ENCODE measurements around the gene RFX2. TPM values are rescaled to one million over a fixed set of nuclear protein-coding genes. Genes with fewer than 3 reads are reported as not detected.

Gene RFX2
- total RNA-seq, 1 donor from 2014 or later = 6.2 TPM

DNA sequence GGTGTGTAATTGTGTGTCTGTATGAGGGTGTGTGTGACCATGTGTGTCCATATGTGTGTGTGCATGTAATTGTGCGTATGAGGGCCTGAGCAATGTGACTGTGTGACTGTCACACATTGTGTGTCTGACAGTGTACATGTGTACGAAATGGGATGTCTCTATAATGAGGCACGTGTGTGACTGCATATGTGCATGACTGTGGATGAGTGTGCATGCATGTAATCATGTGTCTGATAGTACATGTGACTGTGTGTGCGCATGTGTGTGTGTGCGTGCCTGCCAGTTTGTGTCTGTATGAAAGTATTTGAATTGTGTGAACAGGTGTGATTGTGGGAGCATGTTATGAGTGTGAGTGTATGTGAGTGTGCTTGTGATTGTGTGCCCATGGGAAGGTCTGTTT is 22.9 kb upstream of the RFX2 start:
- H3K36me3 ChIP-seq = no peaks in the 10 kb centered on the region
- H3K36me3 Mint-ChIP-seq = no peaks in the 10 kb centered on the region
- H3K9ac ChIP-seq = no peak overlapping the region
- DNase-seq (ENCODE audit: low spot score) = no peak
- no peak overlapping the region for H3K4me3 ChIP-seq
- H4K20me1 ChIP-seq (ENCODE audit: low read depth) = no peaks in the 10 kb centered on the region
- peaks cover 3% of the 10 kb centered on the region for H3K9me3 Mint-ChIP-seq
- no peak overlapping the region for H3K4me3 Mint-ChIP-seq
- H3K4me1 ChIP-seq = no peaks in the 10 kb centered on the region
- H3F3A ChIP-seq (ENCODE audit: low read depth) = no peaks in the 10 kb centered on the region
- no peak overlapping the region for H3K27ac ChIP-seq
- H3K4me2 ChIP-seq = no peak overlapping the region
- H3K27me3 Mint-ChIP-seq (ENCODE audit: insufficient read depth, low read depth) = no peaks in the 10 kb centered on the region
- no peak overlapping the region for H2AFZ ChIP-seq (replicated peaks)
- H3K4me1 Mint-ChIP-seq = peaks cover 8% of the 10 kb centered on the region
- no peaks in the 10 kb centered on the region for H3K79me2 ChIP-seq (ENCODE audit: low read depth)
- TF ChIP-seq, protein P1, sequence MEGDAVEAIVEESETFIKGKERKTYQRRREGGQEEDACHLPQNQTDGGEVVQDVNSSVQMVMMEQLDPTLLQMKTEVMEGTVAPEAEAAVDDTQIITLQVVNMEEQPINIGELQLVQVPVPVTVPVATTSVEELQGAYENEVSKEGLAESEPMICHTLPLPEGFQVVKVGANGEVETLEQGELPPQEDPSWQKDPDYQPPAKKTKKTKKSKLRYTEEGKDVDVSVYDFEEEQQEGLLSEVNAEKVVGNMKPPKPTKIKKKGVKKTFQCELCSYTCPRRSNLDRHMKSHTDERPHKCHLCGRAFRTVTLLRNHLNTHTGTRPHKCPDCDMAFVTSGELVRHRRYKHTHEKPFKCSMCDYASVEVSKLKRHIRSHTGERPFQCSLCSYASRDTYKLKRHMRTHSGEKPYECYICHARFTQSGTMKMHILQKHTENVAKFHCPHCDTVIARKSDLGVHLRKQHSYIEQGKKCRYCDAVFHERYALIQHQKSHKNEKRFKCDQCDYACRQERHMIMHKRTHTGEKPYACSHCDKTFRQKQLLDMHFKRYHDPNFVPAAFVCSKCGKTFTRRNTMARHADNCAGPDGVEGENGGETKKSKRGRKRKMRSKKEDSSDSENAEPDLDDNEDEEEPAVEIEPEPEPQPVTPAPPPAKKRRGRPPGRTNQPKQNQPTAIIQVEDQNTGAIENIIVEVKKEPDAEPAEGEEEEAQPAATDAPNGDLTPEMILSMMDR (IDR thresholded peaks at IDR 0.05) = no peak
- TF ChIP-seq EZH2 (IDR thresholded peaks at IDR 0.05) (no peak), EZH2phosphoT487 (IDR thresholded peaks at IDR 0.05) (no peak)
- no peaks in the 10 kb centered on the region for H3K9me3 ChIP-seq (ENCODE audit: low read depth)
- no peaks in the 10 kb centered on the region for H3K27me3 ChIP-seq
- no peak overlapping the region for H3K27ac Mint-ChIP-seq

DNA sequence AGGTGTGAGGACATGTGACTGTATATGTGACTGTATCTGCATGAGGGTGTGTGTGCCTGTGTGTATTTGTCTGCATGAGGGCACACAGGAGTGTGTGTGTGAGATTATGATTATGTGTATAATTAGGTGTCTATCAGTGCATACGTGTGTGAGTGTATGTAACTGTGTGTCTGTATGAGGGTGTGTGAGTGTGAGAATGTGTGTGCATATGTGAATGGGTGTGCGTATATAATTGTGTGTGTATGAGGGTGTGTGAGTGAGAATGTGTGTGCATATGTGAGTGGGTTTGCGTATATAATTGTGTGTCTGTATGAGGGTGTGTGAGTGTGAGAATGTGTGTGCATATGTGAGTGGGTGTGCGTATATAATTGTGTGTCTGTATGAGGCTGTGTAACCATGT is 22.2 kb upstream of the RFX2 start:
- Mint-ChIP-seq H3K4me1 (peaks cover 4% of the 10 kb centered on the region), H3K36me3 (peaks cover 2% of the 10 kb centered on the region), H3K27ac (no peak overlapping the region), H3K27me3 (ENCODE audit: insufficient read depth, low read depth) (no peaks in the 10 kb centered on the region), H3K9me3 (peaks cover 8% of the 10 kb centered on the region), H3K4me3 (no peak overlapping the region)
- no peak overlapping the region for H3K27ac ChIP-seq
- TF ChIP-seq EZH2 (IDR thresholded peaks at IDR 0.05) = no peak
- TF ChIP-seq, protein P1 (IDR thresholded peaks at IDR 0.05) = no peak
- TF ChIP-seq EZH2phosphoT487 (IDR thresholded peaks at IDR 0.05) = no peak
- peaks cover 7% of the 10 kb centered on the region for H3K9me3 ChIP-seq (ENCODE audit: low read depth)
- H3F3A ChIP-seq (ENCODE audit: low read depth) = no peaks in the 10 kb centered on the region
- H3K27me3 ChIP-seq = no peaks in the 10 kb centered on the region
- no peaks in the 10 kb centered on the region for H3K4me1 ChIP-seq
- no peak overlapping the region for H3K9ac ChIP-seq
- DNase-seq (ENCODE audit: low spot score) = no peak
- no peak overlapping the region for H3K4me3 ChIP-seq
- H3K4me2 ChIP-seq = no peak overlapping the region
- no peaks in the 10 kb centered on the region for H3K79me2 ChIP-seq (ENCODE audit: low read depth)
- H4K20me1 ChIP-seq (ENCODE audit: low read depth) = no peaks in the 10 kb centered on the region
- H2AFZ ChIP-seq (replicated peaks) = no peak overlapping the region
- no peaks in the 10 kb centered on the region for H3K36me3 ChIP-seq

DNA sequence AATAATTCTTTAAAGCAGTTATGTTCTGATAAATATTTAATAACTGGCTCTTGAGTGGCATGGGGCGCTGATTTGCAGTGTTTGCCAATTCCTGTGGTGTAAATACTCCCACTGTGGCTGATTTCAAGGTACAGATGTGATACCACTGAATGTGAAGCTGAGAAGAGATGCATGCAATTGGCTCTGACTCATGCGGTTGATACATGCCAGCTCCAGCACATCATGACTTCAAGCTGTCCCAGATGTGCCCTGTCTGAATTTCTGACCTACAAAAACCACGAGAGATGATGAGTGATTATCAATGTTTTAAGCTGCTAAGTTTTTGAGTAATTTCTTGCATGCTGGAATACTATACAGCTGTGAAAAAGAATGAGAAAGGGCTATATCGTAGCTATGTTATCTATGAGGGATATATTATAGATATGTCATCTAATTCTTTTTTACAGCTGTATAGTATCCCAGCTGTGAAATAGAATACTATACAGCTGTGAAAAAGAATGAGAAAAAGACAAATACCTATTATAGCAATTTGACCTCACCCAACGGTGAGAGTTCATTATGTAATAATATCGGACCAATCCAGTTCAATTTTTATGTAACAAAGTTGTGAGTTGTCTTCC is 17.5 kb upstream of the RFX2 start:
- Histone ChIP-seq H2AFZ (replicated peaks) (no peak overlapping the region), H3F3A (ENCODE audit: low read depth) (no peaks in the 10 kb centered on the region), H3K27ac (no peak overlapping the region), H3K4me3 (no peak overlapping the region), H3K4me1 (no peaks in the 10 kb centered on the region), H3K27me3 (no peaks in the 10 kb centered on the region), H3K36me3 (no peaks in the 10 kb centered on the region), H3K4me2 (no peak overlapping the region), H4K20me1 (ENCODE audit: low read depth) (no peaks in the 10 kb centered on the region), H3K79me2 (ENCODE audit: low read depth) (no peaks in the 10 kb centered on the region), H3K9ac (no peak overlapping the region), H3K9me3 (ENCODE audit: low read depth) (peaks cover 14% of the 10 kb centered on the region)
- DNase-seq (ENCODE audit: low spot score) = no peak
- Mint-ChIP-seq H3K27me3 (ENCODE audit: insufficient read depth, low read depth) (no peaks in the 10 kb centered on the region), H3K4me1 (no peaks in the 10 kb centered on the region), H3K4me3 (no peak overlapping the region), H3K9me3 (peaks cover 23% of the 10 kb centered on the region), H3K36me3 (peaks cover 7% of the 10 kb centered on the region), H3K27ac (no peak overlapping the region)
- TF ChIP-seq, protein P1 (IDR thresholded peaks at IDR 0.05) = no peak
- no peak for TF ChIP-seq EZH2phosphoT487 (IDR thresholded peaks at IDR 0.05)
- TF ChIP-seq EZH2 (IDR thresholded peaks at IDR 0.05) = no peak
